ENCODE measurements around the gene MOCS1. TPM values are rescaled to one million over a fixed set of nuclear protein-coding genes. Genes with fewer than 3 reads are reported as not detected.

Gene MOCS1
- total RNA-seq, 4 donors from 2014 or later = 26.4 to 61.7 (median 38.4) TPM

DNA sequence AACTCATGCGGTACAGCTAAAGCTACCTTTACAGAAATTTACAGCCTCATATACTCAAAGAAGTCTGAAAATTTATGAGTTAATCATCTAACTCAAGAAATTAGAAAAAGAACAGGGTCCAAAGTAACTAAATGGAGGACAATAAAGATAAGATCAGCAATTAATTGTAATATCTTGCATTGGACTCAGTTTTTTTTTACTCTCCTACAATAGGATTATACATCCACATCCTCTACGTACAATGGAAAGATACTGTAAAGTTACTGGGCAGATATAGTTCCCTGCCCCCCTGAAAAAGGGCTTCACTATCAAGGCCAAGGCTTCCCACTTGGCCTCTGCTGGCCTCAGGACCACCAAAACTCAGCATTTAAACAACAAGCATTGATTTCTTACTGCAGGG, 31.5 kb upstream of the MOCS1 start:
- intact Hi-C loops (cut with DNase I; ENCODE audit: low total_unique reads) = no loop called here
- DNase-seq (no peak), ATAC-seq (no peak)
- no peak overlapping the region for H3K27ac ChIP-seq
- no peak overlapping the region for H3K4me3 ChIP-seq
- no peaks in the 10 kb centered on the region for H3K4me1 ChIP-seq
- no peaks in the 10 kb centered on the region for H3K36me3 ChIP-seq
- H3K9me3 ChIP-seq = no peaks in the 10 kb centered on the region
- H3K27me3 ChIP-seq = no peaks in the 10 kb centered on the region
- in situ Hi-C loops (cut with MboI; ENCODE audit: low sequenced_read_pairs in 4 of 4) = no loop called here
- TF ChIP-seq, protein P1, sequence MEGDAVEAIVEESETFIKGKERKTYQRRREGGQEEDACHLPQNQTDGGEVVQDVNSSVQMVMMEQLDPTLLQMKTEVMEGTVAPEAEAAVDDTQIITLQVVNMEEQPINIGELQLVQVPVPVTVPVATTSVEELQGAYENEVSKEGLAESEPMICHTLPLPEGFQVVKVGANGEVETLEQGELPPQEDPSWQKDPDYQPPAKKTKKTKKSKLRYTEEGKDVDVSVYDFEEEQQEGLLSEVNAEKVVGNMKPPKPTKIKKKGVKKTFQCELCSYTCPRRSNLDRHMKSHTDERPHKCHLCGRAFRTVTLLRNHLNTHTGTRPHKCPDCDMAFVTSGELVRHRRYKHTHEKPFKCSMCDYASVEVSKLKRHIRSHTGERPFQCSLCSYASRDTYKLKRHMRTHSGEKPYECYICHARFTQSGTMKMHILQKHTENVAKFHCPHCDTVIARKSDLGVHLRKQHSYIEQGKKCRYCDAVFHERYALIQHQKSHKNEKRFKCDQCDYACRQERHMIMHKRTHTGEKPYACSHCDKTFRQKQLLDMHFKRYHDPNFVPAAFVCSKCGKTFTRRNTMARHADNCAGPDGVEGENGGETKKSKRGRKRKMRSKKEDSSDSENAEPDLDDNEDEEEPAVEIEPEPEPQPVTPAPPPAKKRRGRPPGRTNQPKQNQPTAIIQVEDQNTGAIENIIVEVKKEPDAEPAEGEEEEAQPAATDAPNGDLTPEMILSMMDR (IDR thresholded peaks at IDR 0.05 in 4 of 5, conservative IDR thresholded peaks at IDR 0.05 in 1 of 5) = no peak
- no peak for TF ChIP-seq POLR2A (IDR thresholded peaks at IDR 0.05)

DNA sequence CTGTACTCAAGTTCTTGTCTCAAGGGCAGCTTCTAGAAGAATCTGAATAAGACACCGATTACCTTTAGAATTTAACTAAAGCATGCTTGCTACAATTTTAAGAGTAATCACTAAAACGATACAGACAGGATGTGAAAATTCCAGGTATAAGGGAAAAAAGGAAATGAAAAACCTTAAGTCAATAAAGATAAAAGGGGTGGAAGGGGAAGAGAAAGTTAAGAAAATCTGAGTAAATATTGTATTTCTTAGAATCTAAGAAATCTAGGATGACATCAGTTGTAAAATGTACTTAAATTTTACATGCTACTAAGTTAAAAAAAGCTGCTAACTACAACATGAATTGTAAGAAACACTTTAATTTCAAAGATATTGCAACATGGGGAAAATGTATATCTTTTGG, 30.3 kb upstream of the MOCS1 start:
- intact Hi-C loops (cut with DNase I; ENCODE audit: low total_unique reads) (no loop called here), in situ Hi-C loops (cut with MboI; ENCODE audit: low sequenced_read_pairs in 4 of 4) (no loop called here)

DNA sequence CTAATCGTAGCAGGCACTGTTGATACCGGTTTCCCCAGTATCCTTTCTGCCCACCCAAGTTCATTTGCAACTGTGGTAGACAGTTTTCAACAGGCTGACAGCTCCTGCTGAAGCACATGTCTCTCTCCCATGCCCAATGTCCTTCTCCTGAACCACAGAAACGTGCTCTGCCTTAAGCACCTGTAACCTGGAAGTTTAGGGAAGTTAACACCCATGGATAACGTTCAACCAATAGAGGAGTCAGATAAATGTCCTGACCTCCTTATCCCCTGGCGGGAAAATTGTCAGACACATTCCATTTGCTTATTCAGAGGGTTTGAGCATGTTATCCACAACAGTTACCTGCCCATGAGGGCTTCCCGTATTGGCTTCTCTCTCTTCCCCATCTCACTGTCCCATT, 29.8 kb upstream of the MOCS1 start:
- Histone ChIP-seq H3K4me1 (no peaks in the 10 kb centered on the region), H3K9me3 (no peaks in the 10 kb centered on the region), H3K27ac (no peak overlapping the region), H3K4me3 (no peak overlapping the region), H3K36me3 (no peaks in the 10 kb centered on the region), H3K27me3 (no peaks in the 10 kb centered on the region)
- no peak for TF ChIP-seq POLR2A (IDR thresholded peaks at IDR 0.05)
- TF ChIP-seq, protein P1 (IDR thresholded peaks at IDR 0.05 in 4 of 5, conservative IDR thresholded peaks at IDR 0.05 in 1 of 5) = no peak
- in situ Hi-C loops (cut with MboI; ENCODE audit: low sequenced_read_pairs in 4 of 4) = no loop called here
- DNase-seq = no peak
- ATAC-seq = no peak
- intact Hi-C loops (cut with DNase I; ENCODE audit: low total_unique reads) = no loop called here

More for the DNA sequence above, 30.3 kb upstream of the MOCS1 start:
- H3K4me1 ChIP-seq = no peaks in the 10 kb centered on the region
- H3K27me3 ChIP-seq = no peaks in the 10 kb centered on the region
- no peak for ATAC-seq
- DNase-seq = no peak
- H3K27ac ChIP-seq = no peak overlapping the region
- H3K36me3 ChIP-seq = no peaks in the 10 kb centered on the region
- TF ChIP-seq POLR2A (IDR thresholded peaks at IDR 0.05) = no peak
- TF ChIP-seq, protein P1 (IDR thresholded peaks at IDR 0.05 in 4 of 5, conservative IDR thresholded peaks at IDR 0.05 in 1 of 5) = no peak
- H3K9me3 ChIP-seq = no peaks in the 10 kb centered on the region
- no peak overlapping the region for H3K4me3 ChIP-seq

DNA sequence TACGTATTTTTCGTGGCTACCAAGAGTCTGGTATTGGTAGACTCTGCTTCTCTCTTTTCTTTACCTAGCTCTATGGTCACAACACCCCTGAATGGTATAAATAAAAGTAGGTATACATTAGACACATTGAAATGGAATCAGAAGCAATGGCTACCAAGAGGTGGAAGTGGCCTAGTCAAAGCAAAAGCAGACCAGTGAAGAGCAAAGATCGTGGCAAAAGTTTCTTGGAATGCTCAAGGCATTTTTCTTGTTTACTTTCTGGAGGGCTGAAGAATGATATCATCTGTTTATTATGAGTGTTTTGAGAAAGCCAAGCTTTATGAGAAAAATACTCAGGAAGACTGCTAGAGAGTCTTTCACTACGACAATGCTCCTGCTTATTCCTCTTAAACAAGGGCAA, 28.6 kb upstream of the MOCS1 start:
- Histone ChIP-seq H3K36me3 (no peaks in the 10 kb centered on the region), H3K4me1 (no peaks in the 10 kb centered on the region), H3K9me3 (no peaks in the 10 kb centered on the region), H3K27ac (no peak overlapping the region), H3K4me3 (no peak overlapping the region), H3K27me3 (no peaks in the 10 kb centered on the region)
- DNase-seq = no peak
- TF ChIP-seq POLR2A (IDR thresholded peaks at IDR 0.05) = no peak
- TF ChIP-seq, protein P1 (IDR thresholded peaks at IDR 0.05 in 4 of 5, conservative IDR thresholded peaks at IDR 0.05 in 1 of 5) = no peak
- intact Hi-C loops (cut with DNase I; ENCODE audit: low total_unique reads) = no loop called here
- ATAC-seq = no peak
- in situ Hi-C loops (cut with MboI; ENCODE audit: low sequenced_read_pairs in 4 of 4) = no loop called here

DNA sequence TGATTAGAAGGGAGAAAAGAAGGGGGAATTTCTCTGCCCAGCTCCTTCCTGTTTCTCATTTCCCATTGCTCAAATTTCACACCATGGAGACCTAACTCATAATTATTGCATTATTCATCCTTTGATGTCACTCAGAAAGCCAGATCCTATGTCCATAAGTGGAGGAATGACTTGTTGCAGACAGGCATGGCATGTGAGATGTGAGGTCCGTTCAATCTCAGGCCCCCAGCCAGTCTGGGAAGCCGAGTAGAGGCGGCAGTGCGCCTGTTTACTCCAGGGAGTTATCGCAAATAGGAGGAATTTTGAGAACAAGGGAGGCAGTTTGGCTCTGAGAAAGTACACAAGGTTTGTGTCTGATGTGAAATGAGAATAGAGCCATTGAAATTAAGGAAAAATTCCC, 26.9 kb upstream of the MOCS1 start:
- H3K27me3 ChIP-seq = no peaks in the 10 kb centered on the region
- no peak overlapping the region for H3K27ac ChIP-seq
- in situ Hi-C loops (cut with MboI; ENCODE audit: low sequenced_read_pairs in 4 of 4) = no loop called here
- TF ChIP-seq, protein P1 (IDR thresholded peaks at IDR 0.05 in 4 of 5, conservative IDR thresholded peaks at IDR 0.05 in 1 of 5) = no peak
- TF ChIP-seq POLR2A (IDR thresholded peaks at IDR 0.05) = no peak
- intact Hi-C loops (cut with DNase I; ENCODE audit: low total_unique reads) = no loop called here
- H3K4me3 ChIP-seq = no peak overlapping the region
- no peaks in the 10 kb centered on the region for H3K36me3 ChIP-seq
- DNase-seq = no peak
- ATAC-seq = no peak
- H3K9me3 ChIP-seq = no peaks in the 10 kb centered on the region
- H3K4me1 ChIP-seq = no peaks in the 10 kb centered on the region
